Tibial nerve (tissue), 4 donors: Measurements from ENCODE around the gene AGXT2.

Experiments
- EP300 ChIP-seq, 2 donors: sonication (generic); formaldehyde crosslinking; IDR thresholded peaks; one replicate each; pipeline ENCODE4 v1.6.1; 2017; ENCODE audit warnings: antibody characterized with exemption in 2 of 2, mild to moderate bottlenecking in 1 of 2
- TF ChIP-seq, protein P1 (sequence below), 5 experiments: fragments of 200-600 bp in 3 of 5; fragments of 450-650 bp in 2 of 5; sonication (generic) in 3 of 5; IDR thresholded peaks; one replicate each; pipeline ENCODE4 v1.5.1; 2016 to 2019; ENCODE audit warnings: antibody characterized with exemption in 5 of 5, mild to moderate bottlenecking in 3 of 5, moderate library complexity in 2 of 5

DNA sequence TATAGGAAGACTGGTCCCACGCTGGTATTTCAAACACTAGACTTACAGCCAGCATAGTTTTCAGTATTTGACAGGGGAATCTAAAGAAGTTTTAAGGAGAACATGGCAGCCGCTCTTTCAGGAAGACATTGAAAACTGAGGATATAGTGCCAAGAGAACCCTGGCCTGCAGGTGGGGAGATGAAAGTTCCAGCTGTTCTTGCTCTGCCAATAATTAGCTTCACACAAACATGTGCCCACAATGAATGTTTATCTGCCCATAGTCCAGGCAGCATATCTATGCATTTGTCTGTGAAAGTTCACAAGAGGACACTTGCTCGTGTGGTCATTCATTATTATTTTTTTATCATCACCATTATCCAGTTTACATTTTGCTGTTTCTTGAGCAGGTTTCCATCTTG lies 47.6 kb upstream of the AGXT2 start:
- TF ChIP-seq, protein P1, sequence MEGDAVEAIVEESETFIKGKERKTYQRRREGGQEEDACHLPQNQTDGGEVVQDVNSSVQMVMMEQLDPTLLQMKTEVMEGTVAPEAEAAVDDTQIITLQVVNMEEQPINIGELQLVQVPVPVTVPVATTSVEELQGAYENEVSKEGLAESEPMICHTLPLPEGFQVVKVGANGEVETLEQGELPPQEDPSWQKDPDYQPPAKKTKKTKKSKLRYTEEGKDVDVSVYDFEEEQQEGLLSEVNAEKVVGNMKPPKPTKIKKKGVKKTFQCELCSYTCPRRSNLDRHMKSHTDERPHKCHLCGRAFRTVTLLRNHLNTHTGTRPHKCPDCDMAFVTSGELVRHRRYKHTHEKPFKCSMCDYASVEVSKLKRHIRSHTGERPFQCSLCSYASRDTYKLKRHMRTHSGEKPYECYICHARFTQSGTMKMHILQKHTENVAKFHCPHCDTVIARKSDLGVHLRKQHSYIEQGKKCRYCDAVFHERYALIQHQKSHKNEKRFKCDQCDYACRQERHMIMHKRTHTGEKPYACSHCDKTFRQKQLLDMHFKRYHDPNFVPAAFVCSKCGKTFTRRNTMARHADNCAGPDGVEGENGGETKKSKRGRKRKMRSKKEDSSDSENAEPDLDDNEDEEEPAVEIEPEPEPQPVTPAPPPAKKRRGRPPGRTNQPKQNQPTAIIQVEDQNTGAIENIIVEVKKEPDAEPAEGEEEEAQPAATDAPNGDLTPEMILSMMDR (IDR thresholded peaks at IDR 0.05): no peak
- TF ChIP-seq EP300 (IDR thresholded peaks at IDR 0.05): no peak
